Measurements from ENCODE around the gene ERI2.

The ERI2 gene

DNA sequence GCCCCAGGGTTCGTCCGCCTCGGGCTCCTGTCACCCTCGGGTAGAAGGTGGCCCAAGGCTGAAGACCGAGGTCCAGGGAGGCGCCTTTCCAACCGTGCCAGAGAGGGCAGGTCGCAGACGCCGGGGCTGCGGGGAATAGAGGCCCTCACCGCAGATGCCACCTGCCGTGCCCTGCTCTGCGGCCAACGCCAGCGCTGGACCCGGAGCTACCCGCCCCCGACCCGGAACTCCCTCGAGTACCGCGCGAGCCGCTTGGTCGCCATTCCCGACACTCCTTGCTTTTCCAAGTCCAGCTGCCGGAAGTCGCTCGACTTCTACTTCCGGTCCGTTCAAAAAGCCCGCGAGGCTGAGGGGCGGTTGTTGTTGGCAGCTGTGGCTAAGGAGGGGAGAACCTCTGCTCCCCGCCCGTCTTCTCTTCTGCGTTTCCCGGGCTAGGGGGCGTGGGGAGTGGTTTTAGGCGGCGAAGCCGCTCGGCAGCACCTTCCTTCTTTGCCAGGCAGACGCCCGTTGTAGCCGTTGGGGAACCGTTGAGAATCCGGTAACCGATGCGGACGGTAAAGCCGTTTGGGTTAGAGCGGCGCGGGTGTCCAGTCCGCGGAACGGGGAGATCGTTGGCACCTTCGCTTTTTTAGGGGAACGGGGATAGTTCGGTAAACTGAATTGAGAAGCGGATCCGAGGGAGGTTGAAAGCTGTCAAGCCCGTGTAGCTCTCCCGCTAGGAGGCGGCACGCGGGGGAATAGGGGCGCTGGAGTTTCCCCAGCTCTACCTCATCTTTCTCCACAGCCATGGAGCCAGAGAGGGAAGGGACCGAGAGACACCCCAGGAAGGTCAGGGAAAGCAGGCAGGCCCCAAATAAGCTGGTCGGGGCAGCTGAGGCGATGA is at the start of gene ERI2, which contains the start of gene REXO5:
Gene ERI2, minus strand, starts transcription at position 305 of the 883 bp plus-strand sequence. Its CDS starts 42 bp downstream, at position 263.
Gene REXO5, plus strand, starts transcription at position 360 of the 883 bp plus-strand sequence. Its CDS starts 427 bp downstream, at position 787.
- peak; percentile 94 for DNase-seq (ENCODE audit: low spot score)

- DNase-seq (ENCODE audit: low spot score), result no peak
Observed at GRCh38 chr16:20854963-20855362, 48.7 kb upstream of the ERI2 start.

GRCh38 chr16:20853981-20854620 is 47.8 kb upstream of the ERI2 start:
- DNase-seq (ENCODE audit: low spot score), result no peak

GRCh38 chr16:20853143-20853542 is 46.9 kb upstream of the ERI2 start:
- no peak for DNase-seq (ENCODE audit: low spot score)

DNA sequence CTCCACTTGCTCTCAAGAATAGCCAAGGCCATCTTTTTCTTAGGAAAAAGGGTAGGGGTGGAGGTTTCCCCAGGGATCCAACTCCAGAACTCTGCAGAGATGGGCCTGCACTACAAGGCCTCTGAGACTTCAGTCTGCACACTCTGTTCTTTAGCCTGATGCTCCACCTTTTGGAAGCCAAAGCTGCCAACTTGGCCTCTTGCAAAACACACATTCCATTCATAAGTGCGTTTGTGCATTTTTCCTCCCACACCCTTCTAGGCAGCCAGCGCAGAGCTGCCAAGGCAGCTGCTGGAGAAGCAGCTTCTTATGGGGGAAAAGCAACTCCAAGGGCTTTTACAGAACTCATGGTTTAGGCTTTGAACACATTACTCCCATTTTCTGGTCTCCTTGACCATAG is 45.3 kb upstream of the ERI2 start:
- peak; percentile 52 for DNase-seq (ENCODE audit: low spot score)

- no peak for DNase-seq (ENCODE audit: low spot score)
Observed at GRCh38 chr16:20850981-20851380, 44.7 kb upstream of the ERI2 start.

DNA sequence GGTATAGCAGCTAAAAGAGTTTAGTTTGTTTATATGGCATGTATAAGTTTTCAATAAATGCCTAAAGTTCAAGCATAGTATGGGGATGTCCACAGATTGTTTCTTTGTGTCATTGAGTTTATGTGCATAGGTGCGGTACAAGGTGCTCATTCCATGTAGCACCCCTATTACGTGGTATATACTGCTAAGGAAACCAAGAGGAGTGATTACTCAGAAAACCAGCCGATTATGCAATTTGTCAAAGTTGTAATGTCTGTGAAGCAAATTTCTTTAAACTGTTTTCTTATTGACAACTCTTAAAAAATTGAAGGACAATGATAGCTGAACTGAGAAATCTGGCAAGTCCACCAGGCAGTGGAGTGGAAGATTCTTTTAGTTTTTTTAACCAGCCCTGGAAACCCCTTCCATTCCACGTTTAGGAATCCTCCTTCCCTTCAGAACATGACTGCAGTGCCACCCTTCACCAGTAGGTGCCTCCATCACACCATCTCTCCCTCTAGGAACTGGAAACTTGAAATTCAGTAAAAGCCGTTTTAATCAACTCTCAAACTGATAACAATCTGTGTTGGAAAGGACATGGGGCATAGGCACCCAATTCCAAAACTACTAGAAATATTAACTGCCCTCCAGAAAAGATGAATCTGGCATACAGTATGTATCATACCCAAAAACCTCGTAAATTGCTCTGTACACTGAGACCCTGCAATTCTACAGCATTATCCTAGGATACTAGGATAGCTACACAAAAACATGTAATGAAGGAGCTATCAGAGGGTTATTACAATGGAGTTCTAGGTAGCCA is 43.5 kb upstream of the ERI2 start:
- peak; percentile 46 for DNase-seq (ENCODE audit: low spot score)

GRCh38 chr16:20847550-20847949 is 41.3 kb upstream of the ERI2 start:
- DNase-seq (ENCODE audit: low spot score), result no peak

DNA sequence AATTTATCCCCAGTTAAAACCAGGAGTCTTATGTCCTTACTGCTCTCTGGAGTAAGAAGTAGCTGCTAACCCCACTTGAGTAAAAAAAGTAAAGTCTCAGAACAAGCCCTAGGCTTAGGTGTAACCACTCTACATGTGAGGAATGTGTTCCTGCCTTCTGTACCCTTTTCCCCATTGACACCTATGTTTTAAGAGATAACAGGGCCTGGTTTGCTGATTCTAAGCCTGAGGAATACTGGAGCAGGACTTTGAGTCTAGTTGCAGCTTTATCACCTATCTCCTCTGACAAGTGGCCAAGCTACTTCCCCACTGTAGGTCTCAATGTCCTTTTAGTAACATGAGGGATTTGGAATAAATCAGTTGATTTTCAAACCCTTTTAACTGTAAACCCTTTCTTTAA is 40.3 kb upstream of the ERI2 start:
- DNase-seq (ENCODE audit: low spot score), result no peak

DNA sequence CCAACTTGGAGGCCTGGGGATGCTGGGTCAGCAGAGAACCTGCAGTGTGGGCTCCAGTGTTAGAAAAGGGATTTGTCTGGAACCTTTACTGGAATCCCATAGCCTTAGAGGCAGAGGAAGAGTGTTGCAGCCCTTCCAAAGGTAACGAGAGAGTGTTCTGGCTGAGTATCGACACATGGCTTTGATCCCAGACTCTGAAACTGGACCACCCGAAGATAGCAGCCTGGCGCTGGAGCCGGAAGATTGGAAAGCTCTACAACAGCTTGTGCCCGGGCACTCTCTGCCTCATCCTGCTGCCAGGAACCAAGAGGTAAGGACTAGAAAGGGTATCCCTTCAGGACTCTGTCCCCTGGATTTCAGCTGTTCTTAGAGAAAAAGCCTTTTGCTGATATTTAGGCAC is 39.8 kb upstream of the ERI2 start:
- DNase-seq (ENCODE audit: low spot score), result no peak

- DNase-seq (ENCODE audit: low spot score), result no peak
Observed at GRCh38 chr16:20844588-20844987, 38.3 kb upstream of the ERI2 start.

- no peak for DNase-seq (ENCODE audit: low spot score)
Observed at GRCh38 chr16:20844054-20844453, 37.8 kb upstream of the ERI2 start.

DNA sequence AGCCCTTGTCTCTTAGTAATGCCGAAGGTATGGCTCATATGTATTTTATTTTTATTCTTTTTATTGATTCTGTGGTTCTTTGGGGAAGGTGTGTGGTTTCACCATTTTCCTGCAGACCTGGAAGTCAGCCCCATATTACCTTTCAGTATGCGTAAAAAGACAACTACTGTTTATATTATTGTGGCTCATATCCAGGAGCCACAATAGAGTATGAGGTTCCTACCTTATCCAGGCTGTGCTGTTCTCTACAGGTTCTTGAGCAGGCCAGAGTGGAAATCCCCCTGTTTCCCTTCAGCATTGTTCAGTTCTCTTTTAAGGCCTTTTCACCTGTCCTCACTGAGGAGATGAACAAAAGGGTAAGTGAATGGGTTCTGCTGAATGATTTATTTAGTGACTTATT is 33.2 kb upstream of the ERI2 start:
- DNase-seq (ENCODE audit: low spot score), result no peak

GRCh38 chr16:20838240-20838639 is 32.0 kb upstream of the ERI2 start:
- no peak for DNase-seq (ENCODE audit: low spot score)

DNA sequence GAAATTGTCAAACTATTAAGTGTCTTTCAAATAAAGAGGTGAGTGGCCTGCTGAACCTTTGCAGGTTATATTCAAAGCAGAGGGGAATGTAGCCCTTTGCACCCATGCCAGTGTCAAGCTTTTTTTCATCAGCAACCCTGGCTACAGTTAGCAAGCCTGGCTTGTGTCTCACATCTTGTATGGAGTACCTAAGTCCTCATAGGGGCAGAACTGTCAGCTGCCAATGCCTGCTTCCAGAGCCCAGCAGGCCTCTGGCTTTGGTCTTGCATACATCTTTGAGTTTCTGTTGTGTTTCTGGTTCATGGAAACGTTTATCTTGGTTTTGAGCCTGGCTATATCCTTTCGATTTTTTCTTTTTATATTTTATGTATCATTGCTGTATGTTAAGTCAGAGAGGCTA is 26.8 kb upstream of the ERI2 start:
- DNase-seq (ENCODE audit: low spot score), result no peak

- no peak for DNase-seq (ENCODE audit: low spot score)
Observed at GRCh38 chr16:20830372-20830771, 24.1 kb upstream of the ERI2 start.

DNA sequence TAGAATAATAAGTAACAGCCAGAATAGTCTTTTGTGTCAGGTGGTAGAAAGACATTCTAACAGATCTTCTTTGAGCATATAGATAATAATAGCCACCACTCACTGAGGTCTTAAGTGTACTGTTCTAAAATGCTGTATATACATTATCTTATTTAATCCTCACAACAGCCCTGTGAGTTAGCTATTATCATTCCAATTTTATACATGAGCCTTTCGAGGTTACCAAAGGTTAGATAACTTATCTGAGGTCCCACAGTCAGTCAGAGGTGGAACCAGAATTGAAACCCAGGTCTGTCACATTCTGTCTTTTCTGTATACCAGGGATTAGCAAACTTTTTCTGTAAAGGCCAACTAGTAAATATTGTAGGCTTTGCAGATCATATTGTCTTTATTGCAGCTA is 23.3 kb upstream of the ERI2 start:
- DNase-seq (ENCODE audit: low spot score), result no peak

GRCh38 chr16:20826039-20826566 is 19.8 kb upstream of the ERI2 start:
- DNase-seq (ENCODE audit: low spot score), result no peak

- DNase-seq (ENCODE audit: low spot score), result no peak
Observed at GRCh38 chr16:20822521-20823325, 16.5 kb upstream of the ERI2 start.

DNA sequence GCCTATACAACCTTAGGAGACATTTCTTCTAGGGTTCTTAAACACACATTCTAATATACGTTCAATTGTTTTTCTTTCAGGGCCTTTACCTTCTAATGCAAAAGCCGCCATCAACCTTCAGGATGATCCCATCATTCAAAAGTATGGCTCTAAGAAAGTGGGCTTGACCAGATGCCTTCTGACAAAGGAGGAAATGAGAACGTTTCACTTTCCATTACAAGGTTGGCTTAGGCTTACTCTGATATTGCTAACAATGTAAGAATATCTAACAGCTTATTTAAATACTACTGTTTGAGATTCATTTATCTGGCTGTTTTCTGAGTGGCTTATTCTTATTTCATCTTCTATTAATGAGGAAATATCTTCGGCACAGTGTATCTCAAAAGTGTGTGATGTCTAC is 15.4 kb upstream of the ERI2 start:
- no peak for DNase-seq (ENCODE audit: low spot score)

DNA sequence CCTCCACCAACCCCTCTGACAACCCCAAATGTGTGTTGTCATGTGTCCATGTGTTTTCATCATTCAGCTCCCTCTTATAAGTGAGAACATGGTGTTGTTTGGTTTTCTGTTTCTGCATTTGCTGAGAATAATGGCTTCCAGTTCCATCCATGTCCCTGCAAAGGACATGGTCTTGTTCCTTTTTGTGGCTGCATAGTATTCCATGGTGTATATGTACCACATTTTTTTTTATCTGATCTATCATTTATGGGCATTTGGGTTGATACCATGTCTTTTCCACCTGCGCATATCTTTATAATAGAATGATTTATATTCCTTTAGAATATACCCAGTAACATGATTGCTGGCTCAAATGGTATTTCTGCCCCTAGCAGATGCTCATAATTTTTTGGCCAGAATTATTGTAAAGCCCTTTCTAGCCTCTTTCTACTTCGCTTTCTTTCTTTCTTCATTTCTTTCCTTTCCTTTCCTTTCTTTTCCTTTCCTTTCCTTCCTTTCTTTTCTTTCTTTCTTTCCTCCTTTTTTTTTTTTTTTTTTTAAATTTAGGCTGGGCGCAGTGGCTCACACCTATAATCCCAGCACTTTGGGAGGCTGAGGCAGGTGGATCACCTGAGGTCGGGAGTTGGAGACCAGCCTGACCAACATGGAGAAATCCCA is 12.8 kb upstream of the ERI2 start:
- no peak for DNase-seq (ENCODE audit: low spot score)

Data from SW480 (cell line).